PC-3 (cell line): ENCODE measurements around the gene PDPN. TPM values are rescaled to one million over a fixed set of nuclear protein-coding genes. Genes with fewer than 3 reads are reported as not detected.

Source experiments
- ATAC-seq: fragments of 200-7000 bp; cut with Tn5 transposase; 2 replicates; pipeline ENCODE4 v1.9.1; 2020; ENCODE audit warnings: mild to moderate bottlenecking, moderate library complexity
- BruUV-seq: library from RNA; stranded (reverse); fragments of 400-500 nt; replicated peaks from 2 replicates; lab custom pipeline; 2021; lab: Mats Ljungman, UMichigan
- CTCF ChIA-PET: fragments of 300-600 bp; sonication (Branson Sonifier 250); formaldehyde crosslinking; loops from one replicate; lab custom pipeline; 2022; ENCODE audit warnings: antibody characterized with exemption; lab: Charles Lee
- POLR2A ChIA-PET: fragments of 300-600 bp; sonication (Branson Sonifier 250); formaldehyde crosslinking; loops from one replicate; lab custom pipeline; 2022; ENCODE audit warnings: antibody characterized with exemption; ENCODE audit not compliant: unreplicated experiment; lab: Charles Lee
- DNase-seq: peaks from one replicate; pipeline ENCODE4 v3.0.0-alpha.2; 2015
- H2AFZ ChIP-seq: fragments of 300-600 bp; sonication (generic); 2 replicates; pipeline ENCODE4 v1.6.0; 2016; ENCODE audit warnings: antibody characterized with exemption, low read length
- H3F3A ChIP-seq: fragments of 300-600 bp; sonication (generic); one replicate; pipeline ENCODE4 v1.6.0; 2017; ENCODE audit warnings: antibody characterized with exemption, low read length, control low read depth, mild to moderate bottlenecking; ENCODE audit not compliant: unreplicated experiment
- H3K27ac ChIP-seq: fragments of 300-600 bp; sonication (generic); 2 replicates; pipeline ENCODE4 v1.5.1; 2016; ENCODE audit warnings: mild to moderate bottlenecking, low read length
- H3K27me3 ChIP-seq: fragments of 300-600 bp; sonication (generic); 2 replicates; pipeline ENCODE4 v1.6.1; 2016; ENCODE audit warnings: low read length, mixed read lengths
- H3K36me3 ChIP-seq: fragments of 300-600 bp; sonication (generic); 2 replicates; pipeline ENCODE4 v1.6.1; 2016; ENCODE audit warnings: low read depth, mixed run types, low read length, mixed read lengths
- H3K4me1 ChIP-seq: fragments of 300-600 bp; sonication (generic); 2 replicates; pipeline ENCODE4 v1.5.1; 2016; ENCODE audit warnings: low read length; ENCODE audit not compliant: insufficient read depth
- H3K4me2 ChIP-seq: fragments of 300-600 bp; sonication (generic); 2 replicates; pipeline ENCODE4 v1.6.0; 2016; ENCODE audit warnings: low read length
- H3K4me3 ChIP-seq: fragments of 300-600 bp; sonication (generic); 2 replicates; pipeline ENCODE4 v1.5.1; 2016; ENCODE audit warnings: mild to moderate bottlenecking, low read length, mixed read lengths
- H3K79me2 ChIP-seq: fragments of 300-600 bp; sonication (generic); 2 replicates; pipeline ENCODE4 v1.6.1; 2017; ENCODE audit warnings: low read length, mixed read lengths
- H3K9ac ChIP-seq: fragments of 300-600 bp; sonication (generic); 2 replicates; pipeline ENCODE4 v1.6.0; 2016; ENCODE audit warnings: mild to moderate bottlenecking, low read length
- H3K9me2 ChIP-seq: fragments of 300-600 bp; sonication (generic); replicated peaks from 2 replicates; pipeline ENCODE4 v1.6.1; 2016; ENCODE audit warnings: mixed run types, low read length, mixed read lengths
- H3K9me3 ChIP-seq: fragments of 300-600 bp; sonication (generic); 2 replicates; pipeline ENCODE4 v1.6.1; 2016; ENCODE audit warnings: low read length, mixed read lengths
- H4K20me1 ChIP-seq: fragments of 300-600 bp; sonication (generic); 2 replicates; pipeline ENCODE4 v1.6.1; 2016; ENCODE audit warnings: low read length, mixed read lengths
- CTCF ChIP-seq: fragments of 300-600 bp; sonication (generic); conservative IDR thresholded peaks from 2 replicates; pipeline ENCODE4 v1.5.1; 2017; ENCODE audit warnings: antibody characterized with exemption, low read depth, mild to moderate bottlenecking, low read length
- EZH2 ChIP-seq: fragments of 300-600 bp; sonication (generic); IDR thresholded peaks from one replicate; pipeline ENCODE4 v1.6.1; 2017; ENCODE audit warnings: antibody characterized with exemption, mild to moderate bottlenecking, low read length; ENCODE audit not compliant: unreplicated experiment
- EZH2phosphoT487 ChIP-seq: fragments of 300-600 bp; sonication (generic); IDR thresholded peaks from 2 replicates; pipeline ENCODE4 v1.6.1; 2018; ENCODE audit warnings: mild to moderate bottlenecking, antibody characterized with exemption, low read length, borderline replicate concordance
- intact Hi-C: fragments of 100-400 bp; cut with micrococcal nuclease; formaldehyde crosslinking; loops from 2 replicates; pipeline ENCODE4 v1.9.0; 2023
- total RNA-seq: library from RNA; depleted of rRNA; stranded (reverse); fragments of >200 nt; gene quantifications from 2 replicates; pipeline ENCODE4 v1.2.3, GENCODE V29; 2014

The PDPN gene
- total RNA-seq, 1 experiment from 2014 or later = 0.47 TPM

DNA sequence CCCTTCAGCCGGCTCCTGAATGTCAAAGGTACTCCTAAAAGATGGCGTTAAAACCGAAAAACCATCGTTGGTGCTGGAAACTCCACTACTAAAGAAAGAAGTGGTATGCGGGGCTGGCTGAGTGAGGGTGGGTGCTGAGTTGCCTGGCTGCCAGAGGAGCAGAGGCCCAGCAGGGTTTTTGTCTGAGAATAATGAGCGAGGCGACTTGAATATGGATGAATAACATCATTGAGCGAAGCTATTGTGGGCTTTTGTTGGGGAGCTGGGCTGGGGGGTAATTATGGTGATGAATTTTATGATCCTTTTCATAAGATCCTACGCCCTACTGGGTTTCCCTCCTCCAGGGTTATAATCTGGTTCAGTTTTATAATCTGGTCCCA, 2.0 kb downstream of the PDPN start:
- no peak overlapping the region for H3K27ac ChIP-seq
- ChIA-PET POLR2A (no interaction called here), CTCF (no interaction called here)
- TF ChIP-seq EZH2phosphoT487 (no peak), CTCF (no peak), EZH2 (no peak)
- BruUV-seq = no TSS peak
- ATAC-seq (no peak), DNase-seq (no peak)
- no peak overlapping the region for H2AFZ ChIP-seq
- intact Hi-C loops = no loop called here
- no peaks in the 10 kb centered on the region for H3K36me3 ChIP-seq
- no peaks in the 10 kb centered on the region for H3K9me3 ChIP-seq
- no peaks in the 10 kb centered on the region for H3K4me1 ChIP-seq
- no peaks in the 10 kb centered on the region for H3K9me2 ChIP-seq
- no peaks in the 10 kb centered on the region for H4K20me1 ChIP-seq
- no peaks in the 10 kb centered on the region for H3F3A ChIP-seq
- no peaks in the 10 kb centered on the region for H3K79me2 ChIP-seq
- H3K27me3 ChIP-seq = peaks cover 59% of the 10 kb centered on the region
- no peak overlapping the region for H3K4me2 ChIP-seq
- no peak overlapping the region for H3K9ac ChIP-seq
- no peak overlapping the region for H3K4me3 ChIP-seq

GRCh38 chr1:13586001-13586400, 2.4 kb downstream of the PDPN start:
- TF ChIP-seq EZH2 (no peak), EZH2phosphoT487 (no peak), CTCF (no peak)
- Histone ChIP-seq H3K36me3 (no peaks in the 10 kb centered on the region), H2AFZ (no peak overlapping the region), H3K9me3 (no peaks in the 10 kb centered on the region), H3K4me1 (no peaks in the 10 kb centered on the region), H3K79me2 (no peaks in the 10 kb centered on the region), H3K9ac (no peak overlapping the region), H3K9me2 (no peaks in the 10 kb centered on the region), H3K27me3 (peaks cover 55% of the 10 kb centered on the region), H4K20me1 (no peaks in the 10 kb centered on the region), H3K4me3 (no peak overlapping the region), H3K4me2 (no peak overlapping the region), H3K27ac (no peak overlapping the region), H3F3A (no peaks in the 10 kb centered on the region)
- POLR2A ChIA-PET = no interaction called here
- intact Hi-C loops = no loop called here
- ATAC-seq (no peak), DNase-seq (no peak)
- CTCF ChIA-PET = no interaction called here
- no TSS peak for BruUV-seq

DNA sequence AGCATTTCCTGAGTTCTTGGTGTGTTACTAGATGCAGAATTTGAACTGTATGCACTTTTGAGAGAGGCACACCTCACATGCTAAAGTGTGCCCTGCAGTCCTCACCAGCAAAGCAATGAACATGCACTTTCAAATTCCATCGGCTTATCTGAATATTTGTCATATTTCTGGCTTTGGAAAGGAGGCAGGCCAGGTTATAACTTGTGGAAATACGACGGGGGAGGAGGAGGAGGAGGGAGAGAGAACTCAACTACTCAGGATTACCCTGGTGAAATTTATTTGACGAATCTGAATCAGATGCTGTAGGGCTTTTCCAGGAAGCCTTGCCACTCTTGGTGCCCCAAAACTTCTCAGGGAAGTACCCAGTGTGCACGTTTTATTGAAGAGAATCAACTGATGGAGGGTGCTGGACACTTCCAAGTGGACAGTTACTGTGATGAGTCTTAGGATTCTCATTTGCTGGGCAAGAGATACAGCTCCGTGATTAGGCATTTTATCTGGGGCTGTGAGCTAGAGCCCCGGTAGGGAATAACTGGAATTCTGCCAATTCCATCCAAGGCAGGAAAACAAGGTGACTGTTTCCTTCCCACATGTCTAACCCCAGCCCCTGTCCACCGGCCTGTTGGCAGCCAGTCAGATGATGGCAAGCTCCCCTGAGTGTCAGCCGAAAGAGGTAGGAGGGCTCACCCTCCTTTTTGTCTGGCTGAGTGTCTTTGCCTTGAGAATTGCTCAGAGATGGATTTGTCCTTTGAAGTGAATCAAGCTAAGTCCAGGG, 3.8 kb downstream of the PDPN start:
- Histone ChIP-seq H3K27ac (no peak overlapping the region), H3F3A (no peaks in the 10 kb centered on the region)

More for the DNA sequence above, 3.8 kb downstream of the PDPN start:
- no peak overlapping the region for H3K4me2 ChIP-seq
- intact Hi-C loops = no loop called here
- peaks cover 41% of the 10 kb centered on the region for H3K27me3 ChIP-seq
- ChIA-PET CTCF (no interaction called here), POLR2A (no interaction called here)
- H3K4me3 ChIP-seq = no peak overlapping the region
- TF ChIP-seq CTCF (no peak), EZH2 (no peak), EZH2phosphoT487 (no peak)
- H3K9ac ChIP-seq = no peak overlapping the region
- ATAC-seq (no peak), DNase-seq (no peak)
- H3K9me2 ChIP-seq = no peaks in the 10 kb centered on the region
- H3K4me1 ChIP-seq = no peaks in the 10 kb centered on the region
- no peaks in the 10 kb centered on the region for H3K79me2 ChIP-seq
- no peaks in the 10 kb centered on the region for H3K9me3 ChIP-seq
- BruUV-seq = no TSS peak
- no peaks in the 10 kb centered on the region for H3K36me3 ChIP-seq
- H2AFZ ChIP-seq = no peak overlapping the region
- no peaks in the 10 kb centered on the region for H4K20me1 ChIP-seq
